Astrocyte of the spinal cord (primary cell): ENCODE data around the gene WNT2.

Source experiments
- DNase-seq: peaks from one replicate; pipeline ENCODE4 v3.0.0; 2011; ENCODE audit warnings: low read depth, low spot score
- H3K4me3 ChIP-seq: 2 replicates; pipeline ENCODE4 v1.5.1; 2011; ENCODE audit warnings: low read depth, mild to moderate bottlenecking, low read length, moderate library complexity
- CTCF ChIP-seq: IDR thresholded peaks from 2 replicates; pipeline ENCODE4 v1.5.1; 2012; ENCODE audit warnings: low read depth, mild to moderate bottlenecking, low read length, inconsistent platforms
- in situ Hi-C: cut with HindIII; loops from 2 replicates; pipeline ENCODE4 v1.10.0; 2017; ENCODE audit warnings: low sequenced_read_pairs

The WNT2 gene

GRCh38 chr7:117347962-117348672 is 25.3 kb upstream of the WNT2 start:
- DNase-seq = no peak
- H3K4me3 ChIP-seq = no peak overlapping the region
- in situ Hi-C loops = no loop called here
- no peak for TF ChIP-seq CTCF

- no peak overlapping the region for H3K4me3 ChIP-seq
- no peak for TF ChIP-seq CTCF
- in situ Hi-C loops = no loop called here
- no peak for DNase-seq
These were observed 24.6 kb upstream of the WNT2 start for GRCh38 chr7:117347480-117347879.

GRCh38 chr7:117346161-117346560 is 23.3 kb upstream of the WNT2 start:
- H3K4me3 ChIP-seq = no peak overlapping the region
- DNase-seq = no peak
- no peak for TF ChIP-seq CTCF
- in situ Hi-C loops = no loop called here

- in situ Hi-C loops = no loop called here
- no peak for TF ChIP-seq CTCF
- no peak for DNase-seq
- no peak overlapping the region for H3K4me3 ChIP-seq
These were observed 15.2 kb upstream of the WNT2 start for GRCh38 chr7:117338020-117338419.

- no peak for DNase-seq
- in situ Hi-C loops = no loop called here
- no peak overlapping the region for H3K4me3 ChIP-seq
- TF ChIP-seq CTCF = no peak
These were observed 10.3 kb upstream of the WNT2 start for GRCh38 chr7:117333168-117333567.

GRCh38 chr7:117332031-117332430 is 9.2 kb upstream of the WNT2 start:
- TF ChIP-seq CTCF = no peak
- no peak for DNase-seq
- in situ Hi-C loops = no loop called here
- H3K4me3 ChIP-seq = no peak overlapping the region

GRCh38 chr7:117325836-117326235 is 3.0 kb upstream of the WNT2 start:
- in situ Hi-C loops = no loop called here
- DNase-seq = peak; percentile 58
- no peak for TF ChIP-seq CTCF
- no peak overlapping the region for H3K4me3 ChIP-seq
